HAP-1 (cell line): Measurements from ENCODE around the gene ZNF598.
A peak's percentile ranks its signal among the peaks of the same experiment; 100 is the strongest.

Source experiments
- DNase-seq, 2 experiments: peaks; one replicate each; pipeline ENCODE4 v3.0.0-alpha.2; 2016 to 2020; ENCODE audit warnings: low spot score in 2 of 2
- H3K27me3 ChIP-seq: fragments of 250-450 bp; sonication (Bioruptor Pico); 2 replicates; pipeline ENCODE4 v1.5.1; 2020; ENCODE audit warnings: low read depth, mild to moderate bottlenecking, moderate library complexity
- H3K36me3 ChIP-seq: fragments of 250-450 bp; sonication (Bioruptor Pico); replicated peaks from 2 replicates; pipeline ENCODE4 v1.5.1; 2020; ENCODE audit warnings: mild to moderate bottlenecking
- H3K4me1 ChIP-seq: fragments of 250-450 bp; sonication (Bioruptor Pico); 2 replicates; pipeline ENCODE4 v1.5.1; 2020; ENCODE audit warnings: mild to moderate bottlenecking
- H3K4me3 ChIP-seq: fragments of 250-450 bp; sonication (Bioruptor Pico); 2 replicates; pipeline ENCODE4 v1.5.1; 2020; ENCODE audit warnings: mild to moderate bottlenecking, moderate library complexity
- H3K9me3 ChIP-seq: fragments of 250-450 bp; sonication (Bioruptor Pico); 2 replicates; pipeline ENCODE4 v1.5.1; 2020; ENCODE audit warnings: mild to moderate bottlenecking, moderate library complexity
- in situ Hi-C: fragments of 300-500 bp; cut with MboI; formaldehyde crosslinking; loops from 3 replicates; pipeline ENCODE4 v1.14.3; 2020; ENCODE audit warnings: low sequenced_read_pairs, inconsistent platforms, mixed read lengths

The ZNF598 gene

DNA sequence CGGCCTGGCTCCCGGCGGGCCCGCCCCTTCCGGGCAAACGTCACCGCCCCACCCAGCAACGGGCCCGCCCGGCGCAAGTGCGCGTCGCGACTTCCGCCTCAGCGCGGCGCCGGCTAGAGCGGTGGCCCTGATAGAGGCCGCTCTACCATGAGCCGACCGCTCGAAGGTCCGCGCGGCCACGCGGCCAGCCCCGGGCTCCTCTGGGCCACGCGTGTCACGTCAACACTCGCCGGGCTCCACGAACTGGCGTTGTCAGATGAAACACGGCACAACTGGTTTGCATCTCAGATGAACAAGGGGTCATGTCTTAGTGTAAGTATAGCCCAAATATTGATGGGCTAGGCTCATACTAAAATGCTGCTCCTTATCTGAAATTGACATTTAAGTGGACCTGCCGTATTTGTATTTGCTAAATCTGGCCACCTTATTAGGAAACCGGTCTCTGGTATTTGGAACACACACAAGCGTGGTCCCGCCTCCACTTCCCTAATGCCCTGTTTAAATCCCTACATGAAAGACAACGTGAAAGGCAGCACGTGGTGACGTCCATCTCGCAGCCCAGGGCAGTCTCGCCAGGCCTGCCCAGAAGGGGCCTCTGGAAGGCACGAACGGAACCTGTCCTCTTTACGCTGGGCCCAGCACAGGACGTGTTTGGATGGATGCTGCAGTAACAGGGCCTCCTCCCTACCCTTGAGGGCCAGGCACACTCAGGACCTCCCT is at the start of gene ZNF598:
ZNF598 (minus strand) TSS at position 31 of the 720 bp plus-strand sequence.
- DNase-seq: peak; percentile 76 to 86
- H3K4me3 ChIP-seq: peak within 1 kb of the TSS; percentile 78
- no peaks in the 10 kb centered on the region for H3K27me3 ChIP-seq
- H3K9me3 ChIP-seq: no peaks in the 10 kb centered on the region
- in situ Hi-C loops: no loop called here
- peaks cover 26% of the 10 kb centered on the region for H3K36me3 ChIP-seq
- H3K4me1 ChIP-seq: peaks cover 21% of the 10 kb centered on the region

DNA sequence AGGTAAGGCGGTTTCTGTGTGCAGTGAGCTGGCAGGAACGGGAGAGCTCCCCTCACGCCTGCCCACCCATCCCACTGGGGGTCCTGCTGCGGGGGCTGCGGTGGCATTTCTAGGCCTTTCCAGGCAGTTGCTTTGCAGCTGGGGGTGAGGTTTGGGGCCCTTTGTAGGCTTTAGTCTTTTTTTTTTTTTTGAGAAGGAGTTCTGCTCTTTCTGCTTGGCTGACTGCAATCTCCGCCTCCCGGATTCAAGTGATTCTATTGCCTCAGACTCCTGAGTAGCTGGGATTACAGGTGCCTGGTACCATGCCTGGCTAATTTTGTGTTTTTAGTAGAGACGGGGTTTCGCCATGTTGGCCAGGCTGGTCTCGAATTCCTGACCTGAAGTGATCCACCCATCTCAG is 49.3 kb upstream of the ZNF598 start:
- in situ Hi-C loops: no loop called here
- no peaks in the 10 kb centered on the region for H3K9me3 ChIP-seq
- H3K36me3 ChIP-seq: peaks cover 14% of the 10 kb centered on the region
- no peak for DNase-seq
- no peaks in the 10 kb centered on the region for H3K27me3 ChIP-seq
- no peak overlapping the region for H3K4me3 ChIP-seq
- H3K4me1 ChIP-seq: no peaks in the 10 kb centered on the region

DNA sequence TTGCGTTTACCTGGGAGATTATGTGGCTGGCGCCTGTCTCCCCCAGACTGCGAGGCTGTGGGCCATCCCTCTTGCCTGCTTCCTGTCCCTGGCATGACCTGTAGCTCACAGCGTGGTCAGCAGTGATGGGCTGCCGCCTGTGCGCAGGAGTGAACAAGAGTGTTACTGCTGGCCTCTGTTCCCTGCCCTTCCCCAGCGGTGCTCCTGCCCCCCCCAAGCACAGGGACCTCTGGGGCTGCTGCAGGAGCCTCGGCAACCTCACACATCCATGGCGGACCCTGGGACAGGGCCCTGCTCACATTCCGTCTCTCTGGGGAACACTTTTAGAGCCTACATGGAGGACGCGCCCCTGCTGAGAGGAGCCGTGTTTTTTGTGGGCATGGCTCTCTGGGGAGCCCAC is 48.8 kb upstream of the ZNF598 start:
- peaks cover 17% of the 10 kb centered on the region for H3K36me3 ChIP-seq
- no peaks in the 10 kb centered on the region for H3K4me1 ChIP-seq
- no peak overlapping the region for H3K4me3 ChIP-seq
- in situ Hi-C loops: no loop called here
- DNase-seq: no peak
- H3K27me3 ChIP-seq: no peaks in the 10 kb centered on the region
- no peaks in the 10 kb centered on the region for H3K9me3 ChIP-seq

DNA sequence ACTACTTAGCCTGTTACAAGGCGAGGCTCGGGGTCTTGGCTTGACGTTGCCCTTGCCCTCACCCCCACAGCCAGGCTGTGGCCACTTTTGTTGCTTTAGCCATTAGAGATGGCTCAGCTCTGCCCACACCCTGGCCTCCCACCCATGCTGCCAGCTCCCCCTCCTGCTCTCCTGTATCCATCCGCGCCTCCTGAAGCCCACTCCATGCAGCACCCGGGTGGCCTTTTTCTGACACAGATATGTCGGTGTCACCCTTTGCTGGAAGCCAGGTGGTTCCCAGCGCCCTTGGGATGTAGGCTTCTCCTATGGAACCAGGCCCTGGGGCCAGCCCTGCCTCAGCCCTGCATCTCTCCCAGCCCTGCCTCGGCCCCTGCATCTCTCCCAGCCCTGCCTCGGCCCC is 47.8 kb upstream of the ZNF598 start:
- Histone ChIP-seq H3K27me3 (no peaks in the 10 kb centered on the region), H3K4me3 (no peak overlapping the region), H3K9me3 (no peaks in the 10 kb centered on the region), H3K4me1 (no peaks in the 10 kb centered on the region), H3K36me3 (peaks cover 17% of the 10 kb centered on the region)
- in situ Hi-C loops: no loop called here
- DNase-seq: no peak

DNA sequence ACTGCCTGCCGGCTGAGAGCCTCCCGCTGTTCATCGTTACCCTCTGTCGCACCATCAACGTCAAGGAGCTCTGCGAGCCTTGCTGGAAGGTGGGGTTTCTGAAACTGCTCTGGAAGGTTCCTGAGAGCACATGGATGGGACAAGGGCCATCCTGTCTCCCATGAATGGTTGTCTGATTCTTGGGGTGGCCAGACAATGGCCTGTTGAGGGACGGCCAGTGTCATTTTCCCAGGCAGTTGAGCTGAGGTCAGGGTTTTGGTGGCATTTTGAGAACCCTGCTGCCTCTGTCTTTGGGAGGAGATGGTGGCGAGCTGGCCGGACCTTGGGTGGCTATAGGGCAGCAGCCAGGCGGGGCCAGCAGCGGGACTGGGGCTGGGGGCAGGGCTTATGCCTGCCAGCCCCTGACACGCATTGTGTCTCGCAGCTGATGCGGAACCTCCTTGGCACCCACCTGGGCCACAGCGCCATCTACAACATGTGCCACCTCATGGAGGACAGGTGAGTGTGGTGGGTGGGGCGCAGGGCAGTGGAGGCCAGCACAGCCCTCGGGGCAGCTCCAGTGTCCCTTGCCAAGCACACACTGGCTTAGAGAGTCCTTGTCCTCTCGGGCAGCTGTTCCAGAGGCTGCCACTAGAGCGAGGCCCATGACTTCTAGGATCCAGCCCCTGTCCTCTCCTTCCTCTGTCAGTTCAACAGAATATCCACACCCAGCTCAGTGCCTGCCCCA is 47.2 kb upstream of the ZNF598 start:
- H3K36me3 ChIP-seq: peaks cover 14% of the 10 kb centered on the region

DNA sequence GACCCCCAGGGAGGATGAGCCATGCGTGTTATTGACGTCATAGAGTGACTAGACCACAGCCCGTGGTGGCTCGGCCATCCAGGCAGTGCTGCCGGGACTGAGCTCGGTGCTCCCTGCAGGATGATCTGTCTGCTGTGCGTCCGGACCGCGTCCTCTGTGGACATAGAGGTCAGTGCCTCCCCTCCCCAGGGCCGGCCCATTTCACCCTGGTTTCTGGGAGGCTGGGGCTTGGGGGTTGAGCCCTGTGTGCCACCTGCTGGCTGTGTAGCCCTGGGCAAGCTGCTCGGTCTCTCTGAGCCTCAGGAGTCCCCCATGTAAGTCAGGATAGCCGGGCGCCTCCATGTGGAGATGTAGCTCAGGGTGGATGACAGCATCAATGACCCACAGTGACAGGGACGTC is 46.5 kb upstream of the ZNF598 start:
- no peaks in the 10 kb centered on the region for H3K4me1 ChIP-seq
- no peaks in the 10 kb centered on the region for H3K9me3 ChIP-seq
- no peak overlapping the region for H3K4me3 ChIP-seq
- peaks cover 18% of the 10 kb centered on the region for H3K36me3 ChIP-seq
- H3K27me3 ChIP-seq: no peaks in the 10 kb centered on the region
- no peak for DNase-seq
- in situ Hi-C loops: no loop called here

More for the DNA sequence above, 47.2 kb upstream of the ZNF598 start:
- Histone ChIP-seq H3K9me3 (no peaks in the 10 kb centered on the region), H3K4me3 (no peak overlapping the region), H3K4me1 (no peaks in the 10 kb centered on the region), H3K27me3 (no peaks in the 10 kb centered on the region)
- DNase-seq: no peak
- in situ Hi-C loops: no loop called here

DNA sequence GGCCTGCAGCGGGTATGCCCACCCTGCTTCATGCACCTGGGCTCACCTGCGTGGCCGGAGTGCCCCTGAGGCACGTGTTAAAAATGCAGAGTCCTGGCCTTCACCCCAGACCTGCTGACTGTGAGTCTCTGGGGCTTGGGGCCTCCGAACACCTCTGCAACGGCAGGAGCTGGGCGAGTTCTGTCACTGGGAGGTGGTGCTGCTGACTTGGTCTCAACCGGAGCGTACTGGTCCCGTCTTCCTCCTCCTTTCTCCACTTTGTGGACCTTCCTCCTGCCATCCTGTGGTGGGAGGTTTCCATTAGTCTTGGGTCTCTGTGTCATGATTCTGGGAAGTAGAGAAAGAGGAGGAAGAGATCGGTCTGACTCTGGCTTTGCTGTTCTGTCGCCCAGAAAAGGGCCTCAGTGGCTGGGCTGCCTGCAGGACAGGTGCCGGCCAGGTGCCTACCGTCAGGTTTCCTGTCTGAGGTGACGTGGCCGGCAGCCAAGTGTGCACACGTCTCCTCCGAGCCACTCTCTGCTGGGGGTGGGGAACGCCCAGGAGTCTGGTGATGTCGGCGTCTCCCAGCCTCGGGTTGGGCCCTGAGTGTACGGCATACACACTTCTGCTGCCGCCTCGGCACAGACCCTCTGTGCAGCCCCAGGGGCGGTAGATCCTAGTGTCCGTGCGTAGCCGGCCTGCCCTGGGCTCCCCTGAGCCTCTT is 45.1 kb upstream of the ZNF598 start:
- H3K36me3 ChIP-seq: peaks cover 18% of the 10 kb centered on the region
- H3K9me3 ChIP-seq: no peaks in the 10 kb centered on the region
- no peaks in the 10 kb centered on the region for H3K27me3 ChIP-seq
- no peaks in the 10 kb centered on the region for H3K4me1 ChIP-seq
- DNase-seq: no peak
- H3K4me3 ChIP-seq: no peak overlapping the region
- in situ Hi-C loops: no loop called here

DNA sequence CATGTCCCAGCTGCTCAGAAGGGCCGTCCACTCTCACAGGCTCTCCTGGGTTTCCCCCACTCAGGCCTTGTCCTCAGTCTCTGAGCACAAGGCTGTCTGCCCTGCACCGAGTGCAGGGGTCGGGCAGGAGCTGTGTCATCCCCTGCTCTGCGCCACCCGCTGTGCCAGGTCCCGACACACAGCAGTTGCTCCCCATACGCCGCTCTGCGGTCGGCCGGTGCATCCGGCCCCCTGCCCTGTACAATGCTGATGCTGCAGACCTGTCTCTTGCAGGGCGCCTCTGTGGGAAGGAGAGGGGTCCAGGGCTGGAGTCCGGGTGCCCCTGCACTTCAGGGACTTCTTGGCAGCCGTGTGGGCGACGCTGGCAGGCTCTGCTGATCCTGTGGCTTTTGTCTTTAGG is 44.3 kb upstream of the ZNF598 start:
- H3K4me3 ChIP-seq: no peak overlapping the region
- no peaks in the 10 kb centered on the region for H3K27me3 ChIP-seq
- DNase-seq: no peak
- H3K9me3 ChIP-seq: no peaks in the 10 kb centered on the region
- in situ Hi-C loops: no loop called here
- no peaks in the 10 kb centered on the region; the same call in 1 of the 2 replicates for H3K4me1 ChIP-seq
- H3K36me3 ChIP-seq: peaks cover 18% of the 10 kb centered on the region

DNA sequence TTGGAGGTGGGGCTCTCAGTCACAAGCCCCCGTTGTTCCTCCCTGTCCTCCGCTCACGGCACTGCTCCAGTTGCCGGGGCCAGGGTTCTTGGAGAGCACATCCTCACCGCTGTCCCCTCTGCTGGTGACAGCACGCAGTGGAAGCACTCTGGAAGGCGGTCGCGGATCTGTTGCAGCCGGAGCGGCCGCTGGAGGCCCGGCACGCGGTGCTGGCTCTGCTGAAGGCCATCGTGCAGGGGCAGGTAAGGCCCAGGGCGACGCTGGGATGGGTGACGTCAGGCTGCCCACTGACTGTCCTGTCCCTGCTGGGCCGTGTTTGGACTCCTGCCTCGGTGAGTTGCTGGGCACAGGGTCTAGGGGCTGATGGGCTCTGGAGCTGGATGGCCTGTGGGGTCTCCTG is 43.6 kb upstream of the ZNF598 start:
- Histone ChIP-seq H3K27me3 (no peaks in the 10 kb centered on the region), H3K36me3 (peaks cover 18% of the 10 kb centered on the region), H3K4me3 (no peak overlapping the region), H3K4me1 (peaks cover 5% of the 10 kb centered on the region; the same call in 1 of the 2 replicates), H3K9me3 (no peaks in the 10 kb centered on the region)
- DNase-seq: no peak
- in situ Hi-C loops: no loop called here

DNA sequence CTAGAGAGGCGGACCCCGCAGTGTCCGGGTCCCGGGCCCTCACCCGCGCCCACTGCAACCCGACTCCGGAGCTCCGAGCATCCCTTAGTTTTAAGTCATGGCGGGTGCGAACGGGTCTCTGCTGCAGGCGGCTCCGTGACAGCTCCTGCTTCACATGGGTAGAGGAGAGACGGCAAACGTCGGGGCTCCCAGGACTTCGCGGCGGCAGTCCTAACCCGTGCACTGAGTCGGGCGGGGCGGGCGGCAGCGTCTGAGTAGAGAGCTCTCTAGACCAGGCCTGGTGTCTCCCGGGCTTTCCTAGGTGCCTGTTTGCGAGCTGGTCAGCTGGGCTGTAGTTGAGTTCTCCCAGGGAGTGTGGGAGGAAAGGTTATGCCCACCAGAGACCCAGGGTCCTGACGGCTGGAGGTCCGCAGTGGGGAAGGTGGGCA is 38.5 kb upstream of the ZNF598 start:
- no peak for DNase-seq
- in situ Hi-C loops: no loop called here
- H3K36me3 ChIP-seq: peaks cover 8% of the 10 kb centered on the region
- H3K4me3 ChIP-seq: peak overlapping the region; percentile 70
- H3K9me3 ChIP-seq: no peaks in the 10 kb centered on the region
- H3K4me1 ChIP-seq: peaks cover 10% of the 10 kb centered on the region
- no peaks in the 10 kb centered on the region for H3K27me3 ChIP-seq

DNA sequence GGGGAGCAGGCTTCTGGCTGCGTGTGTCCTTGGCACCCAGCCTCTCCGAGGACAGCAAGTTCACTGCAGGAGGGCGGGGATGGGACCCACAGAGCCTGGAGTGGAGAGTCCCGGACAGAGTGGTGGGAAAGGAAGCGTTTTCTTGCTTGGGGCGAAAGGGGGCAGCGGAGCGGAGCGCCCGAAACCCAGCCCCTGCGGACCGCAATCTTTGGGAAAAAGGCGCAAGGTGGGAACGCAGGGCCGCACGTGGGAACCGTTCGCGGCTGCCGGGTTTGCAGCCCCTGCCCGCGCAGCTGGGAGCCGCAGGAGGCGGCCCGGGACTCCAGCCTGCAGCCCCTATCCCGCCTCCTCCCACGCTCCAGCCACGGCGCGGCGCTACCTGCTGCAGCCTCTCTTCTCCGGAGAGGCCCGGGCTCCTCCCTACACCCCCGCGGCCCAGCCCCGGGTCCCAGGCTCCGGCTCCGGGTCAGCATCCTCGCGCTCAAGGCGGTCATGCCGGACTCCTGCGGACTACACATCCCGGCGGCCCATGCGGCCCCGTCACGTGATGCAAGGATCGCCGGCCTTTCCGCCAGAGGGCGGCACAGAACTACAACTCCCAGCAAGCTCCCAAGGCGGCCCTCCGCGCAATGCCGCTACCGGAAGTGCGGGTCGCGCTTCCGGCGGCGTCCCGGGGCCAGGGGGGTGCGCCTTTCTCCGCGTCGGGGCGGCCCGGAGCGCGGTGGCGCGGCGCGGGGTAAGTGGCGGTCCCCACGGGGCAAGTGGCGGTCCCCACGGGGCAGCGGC is 37.9 kb upstream of the ZNF598 start, which contains the start of the genes NTHL1 and TSC2:
NTHL1 (minus strand) TSS at position 505 of the 786 bp plus-strand sequence; CDS start at position 494, 11 bp downstream.
TSC2 (plus strand) TSS at position 656 of the 786 bp plus-strand sequence. CDS start 631 bp downstream, outside the sequence.
- in situ Hi-C loops: no loop called here
- Histone ChIP-seq H3K4me1 (peaks cover 10% of the 10 kb centered on the region), H3K4me3 (peak within 1 kb of the TSS; percentile 70), H3K27me3 (no peaks in the 10 kb centered on the region), H3K36me3 (peaks cover 4% of the 10 kb centered on the region), H3K9me3 (no peaks in the 10 kb centered on the region)
- peak; percentile 94 to 97 for DNase-seq

DNA sequence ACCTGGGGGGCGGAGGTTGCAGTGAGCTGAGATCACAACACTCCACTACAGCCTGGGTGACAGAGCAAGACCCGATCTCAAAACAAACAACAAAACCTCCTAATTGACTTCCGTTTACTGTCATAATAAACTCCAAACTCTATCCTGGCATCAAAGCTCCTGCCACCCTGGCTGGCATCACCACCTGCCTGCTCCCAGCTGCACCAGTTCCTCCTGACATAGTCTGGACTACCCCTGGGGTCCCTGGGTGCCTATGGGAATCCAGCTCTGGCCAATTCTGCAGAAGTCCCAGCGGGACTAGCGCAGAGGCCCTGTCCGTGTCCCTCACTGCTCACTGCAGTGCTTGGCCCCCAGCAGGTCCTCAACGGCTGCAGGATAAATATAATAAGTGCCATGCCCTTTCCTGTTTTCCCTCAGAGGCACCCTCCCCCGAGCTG is 37.3 kb upstream of the ZNF598 start:
- peak overlapping the region; percentile 70 for H3K4me3 ChIP-seq
- in situ Hi-C loops: no loop called here
- peaks cover 4% of the 10 kb centered on the region for H3K36me3 ChIP-seq
- peaks cover 10% of the 10 kb centered on the region for H3K4me1 ChIP-seq
- no peaks in the 10 kb centered on the region for H3K9me3 ChIP-seq
- H3K27me3 ChIP-seq: no peaks in the 10 kb centered on the region
- DNase-seq: no peak
